Measurements from ENCODE around the gene BICRAL.

The BICRAL gene

GRCh38 chr6:42761287-42762067 lies 20.4 kb upstream of the BICRAL start:
- ChIA-PET CTCF (no interaction called here), POLR2A (interaction anchor here (0.8 to 2.7 kb wide), 3 partner anchors 13 to 21 kb away, joined by 3 to 12 read pairs (median 7); partner anchors contain the start of genes BICRAL and TBCC)
- no peak for DNase-seq (ENCODE audit: extremely low spot score)
- TF ChIP-seq SP1 (IDR thresholded peaks at IDR 0.05) (no peak), FOXA1 (IDR thresholded peaks at IDR 0.05) (no peak), FOXM1 (IDR thresholded peaks at IDR 0.05; ENCODE audit: borderline replicate concordance) (no peak), CTBP1 (IDR thresholded peaks at IDR 0.05; ENCODE audit: borderline replicate concordance) (no peak), SUZ12 (IDR thresholded peaks at IDR 0.05) (no peak), HDGF (IDR thresholded peaks at IDR 0.05; ENCODE audit: borderline replicate concordance) (no peak), L3MBTL2 (conservative IDR thresholded peaks at IDR 0.05) (no peak), PKNOX1 (IDR thresholded peaks at IDR 0.05) (no peak), ARNT (IDR thresholded peaks at IDR 0.05) (no peak)

GRCh38 chr6:42762426-42762859 lies 19.4 kb upstream of the BICRAL start:
- CTCF ChIA-PET = no interaction called here
- no peak for DNase-seq (ENCODE audit: extremely low spot score)
- TF ChIP-seq FOXK2 (IDR thresholded peaks at IDR 0.05) = no peak
- no peak for TF ChIP-seq ARNT (IDR thresholded peaks at IDR 0.05)
- no peak for TF ChIP-seq TARDBP (IDR thresholded peaks at IDR 0.05)
- no peak for TF ChIP-seq SP1 (IDR thresholded peaks at IDR 0.05)
- no peak for TF ChIP-seq NFRKB (IDR thresholded peaks at IDR 0.05)
- TF ChIP-seq LEF1 (IDR thresholded peaks at IDR 0.05; ENCODE audit: borderline replicate concordance) = no peak
- no peak for TF ChIP-seq ELF4 (IDR thresholded peaks at IDR 0.05)
- no peak for TF ChIP-seq PKNOX1 (IDR thresholded peaks at IDR 0.05)
- no peak for TF ChIP-seq BHLHE40 (IDR thresholded peaks at IDR 0.05; ENCODE audit: borderline replicate concordance)
- TF ChIP-seq L3MBTL2 (conservative IDR thresholded peaks at IDR 0.05) = no peak
- TF ChIP-seq ZNF384 (IDR thresholded peaks at IDR 0.05) = no peak
- TF ChIP-seq SUZ12 (IDR thresholded peaks at IDR 0.05) = no peak
- TF ChIP-seq FOXA1 (IDR thresholded peaks at IDR 0.05) = no peak
- TF ChIP-seq CTBP1 (IDR thresholded peaks at IDR 0.05; ENCODE audit: borderline replicate concordance) = no peak
- POLR2A ChIA-PET = interaction anchor here (0.7 to 2.7 kb wide), 5 partner anchors 14 to 19 kb away, joined by 3 to 12 read pairs (median 4); partner anchors contain the start of gene TBCC

GRCh38 chr6:42762950-42763349 lies 18.9 kb upstream of the BICRAL start:
- CTCF ChIA-PET = no interaction called here
- no peak for TF ChIP-seq CTBP1 (IDR thresholded peaks at IDR 0.05; ENCODE audit: borderline replicate concordance)
- no peak for DNase-seq (ENCODE audit: extremely low spot score)
- POLR2A ChIA-PET = interaction anchor here (0.7 to 2.7 kb wide), 4 partner anchors 14 to 18 kb away, joined by 3 to 12 read pairs (median 5); partner anchors contain the start of gene TBCC

- POLR2A ChIA-PET = interaction anchor here (1.4 to 2.1 kb wide), 2 partner anchors 14 to 17 kb away, joined by 3 to 7 read pairs; partner anchors contain the start of gene BICRAL
Observed at GRCh38 chr6:42764911-42765648, 16.8 kb upstream of the BICRAL start.

GRCh38 chr6:42766163-42766670 lies 15.6 kb upstream of the BICRAL start:
- TF ChIP-seq L3MBTL2 (conservative IDR thresholded peaks at IDR 0.05) (no peak), BHLHE40 (IDR thresholded peaks at IDR 0.05; ENCODE audit: borderline replicate concordance) (no peak), ELF4 (IDR thresholded peaks at IDR 0.05) (no peak), FOXM1 (IDR thresholded peaks at IDR 0.05; ENCODE audit: borderline replicate concordance) (no peak), HDGF (IDR thresholded peaks at IDR 0.05; ENCODE audit: borderline replicate concordance) (no peak), NFRKB (IDR thresholded peaks at IDR 0.05) (no peak), FOXA1 (IDR thresholded peaks at IDR 0.05) (no peak), LEF1 (IDR thresholded peaks at IDR 0.05; ENCODE audit: borderline replicate concordance) (no peak), TARDBP (IDR thresholded peaks at IDR 0.05) (no peak), CTBP1 (IDR thresholded peaks at IDR 0.05; ENCODE audit: borderline replicate concordance) (no peak), SUZ12 (IDR thresholded peaks at IDR 0.05) (no peak), SP1 (IDR thresholded peaks at IDR 0.05) (no peak), PKNOX1 (IDR thresholded peaks at IDR 0.05) (no peak), ZNF384 (IDR thresholded peaks at IDR 0.05) (no peak), ARNT (IDR thresholded peaks at IDR 0.05) (no peak), FOXK2 (IDR thresholded peaks at IDR 0.05) (no peak)
- CTCF ChIA-PET = no interaction called here
- no peak for DNase-seq (ENCODE audit: extremely low spot score)
- POLR2A ChIA-PET = interaction anchor here (1.4 to 2.1 kb wide), 2 partner anchors 13 to 16 kb away, joined by 3 to 7 read pairs; partner anchors contain the start of gene BICRAL

More at GRCh38 chr6:42764911-42765648, 16.8 kb upstream of the BICRAL start:
- DNase-seq (ENCODE audit: extremely low spot score) = no peak
- TF ChIP-seq CTBP1 (IDR thresholded peaks at IDR 0.05; ENCODE audit: borderline replicate concordance) = no peak
- no peak for TF ChIP-seq ARNT (IDR thresholded peaks at IDR 0.05)
- TF ChIP-seq L3MBTL2 (conservative IDR thresholded peaks at IDR 0.05) = no peak
- no peak for TF ChIP-seq ELF4 (IDR thresholded peaks at IDR 0.05)
- TF ChIP-seq SP1 (IDR thresholded peaks at IDR 0.05) = no peak
- no peak for TF ChIP-seq HDGF (IDR thresholded peaks at IDR 0.05; ENCODE audit: borderline replicate concordance)
- TF ChIP-seq PKNOX1 (IDR thresholded peaks at IDR 0.05) = no peak
- no peak for TF ChIP-seq FOXA1 (IDR thresholded peaks at IDR 0.05)
- TF ChIP-seq BHLHE40 (IDR thresholded peaks at IDR 0.05; ENCODE audit: borderline replicate concordance) = no peak
- no peak for TF ChIP-seq FOXK2 (IDR thresholded peaks at IDR 0.05)
- no peak for TF ChIP-seq SUZ12 (IDR thresholded peaks at IDR 0.05)
- no peak for TF ChIP-seq TARDBP (IDR thresholded peaks at IDR 0.05)
- no peak for TF ChIP-seq NFRKB (IDR thresholded peaks at IDR 0.05)
- TF ChIP-seq ZNF384 (IDR thresholded peaks at IDR 0.05) = no peak
- no peak for TF ChIP-seq FOXM1 (IDR thresholded peaks at IDR 0.05; ENCODE audit: borderline replicate concordance)
- TF ChIP-seq LEF1 (IDR thresholded peaks at IDR 0.05; ENCODE audit: borderline replicate concordance) = no peak
- CTCF ChIA-PET = interaction anchor here (0.6 kb wide), 1 partner anchor 116 kb away, joined by 3 read pairs; no protein-coding TSS in a partner anchor
